Endodermal cell (in vitro differentiated cells): Measurements from ENCODE around the gene TLL1. TPM values are rescaled to one million over a fixed set of nuclear protein-coding genes. Genes with fewer than 3 reads are reported as not detected.

Experiments
- DNase-seq: peaks from one replicate; pipeline ENCODE4 v3.0.0-alpha.2; 2017
- H3K27ac ChIP-seq: 2 replicates; pipeline ENCODE4 v1.5.1; 2013; ENCODE audit warnings: mild to moderate bottlenecking, low read depth, low read length, moderate library complexity
- H3K27me3 ChIP-seq: 2 replicates; pipeline ENCODE4 v1.6.1; 2013; ENCODE audit warnings: mild to moderate bottlenecking, low read length, moderate library complexity; ENCODE audit not compliant: insufficient read depth, control insufficient read depth, poor library complexity, severe bottlenecking
- H3K36me3 ChIP-seq: 2 replicates; pipeline ENCODE4 v1.7.0; 2013; ENCODE audit warnings: mild to moderate bottlenecking, low read length, moderate library complexity; ENCODE audit not compliant: control insufficient read depth, insufficient read depth
- H3K4me1 ChIP-seq: one replicate; pipeline ENCODE4 v1.7.0; 2013; ENCODE audit warnings: low read length; ENCODE audit not compliant: control insufficient read depth, insufficient read depth
- H3K4me3 ChIP-seq: 2 replicates; pipeline ENCODE4 v1.5.1; 2013; ENCODE audit warnings: mild to moderate bottlenecking, low read length, moderate library complexity
- H3K9ac ChIP-seq: 2 replicates; pipeline ENCODE4 v1.6.1; 2013; ENCODE audit warnings: mild to moderate bottlenecking, low read length, moderate library complexity; ENCODE audit not compliant: poor library complexity, severe bottlenecking; ENCODE audit errors: extremely low read depth
- H3K9me3 ChIP-seq: 2 replicates; pipeline ENCODE4 v1.6.1; 2013; ENCODE audit warnings: mild to moderate bottlenecking, low read length, moderate library complexity; ENCODE audit not compliant: control insufficient read depth
- H3K27ac Mint-ChIP-seq: 2 replicates; pipeline ENCODE4 v1.8.0; 2020; ENCODE audit warnings: mixed read lengths
- H3K27me3 Mint-ChIP-seq: 2 replicates; pipeline ENCODE4 v1.8.0; 2021; ENCODE audit warnings: mild to moderate bottlenecking, mixed read lengths; ENCODE audit not compliant: insufficient read depth
- H3K36me3 Mint-ChIP-seq: 2 replicates; pipeline ENCODE4 v1.8.0; 2020; ENCODE audit warnings: low read depth, mixed read lengths
- H3K4me1 Mint-ChIP-seq: 2 replicates; pipeline ENCODE4 v1.8.0; 2020; ENCODE audit warnings: mixed read lengths
- H3K4me3 Mint-ChIP-seq: 2 replicates; pipeline ENCODE4 v1.8.0; 2020; ENCODE audit warnings: mild to moderate bottlenecking, moderate library complexity, mixed read lengths
- H3K9me3 Mint-ChIP-seq: 2 replicates; pipeline ENCODE4 v1.8.0; 2020; ENCODE audit warnings: mild to moderate bottlenecking, mixed read lengths
- WGBS, 2 experiments: methylation state at CpG; one replicate each; pipeline versions ENCODE4 v1.1.5 to v1.1.7; 2013; ENCODE audit warnings: missing lambda C conversion rate in 2 of 2, mixed read lengths in 1 of 2; ENCODE audit not compliant: insufficient coverage in 1 of 2, insufficient read length in 1 of 2; 5-methylcytosine and 5-hydroxymethylcytosine counted together
- total RNA-seq, 2 donors: library from RNA; stranded (reverse); fragmentation: NEBNext Ultra II Directional in 1 of 2; extraction: Animal tissue kit (Norgen Biotek cat#: 25700) in 1 of 2; gene quantifications; 2 replicates in 1 of 2; 3 replicates in 1 of 2; pipeline ENCODE4 v1.2.1, GENCODE V29; 2021
- TF ChIP-seq, protein P1 (sequence below): fragments of 200-600 bp; sonication (generic); conservative IDR thresholded peaks from 2 replicates; pipeline ENCODE4 v1.5.0; 2021; ENCODE audit warnings: antibody characterized with exemption, mild to moderate bottlenecking

The TLL1 gene
- total RNA-seq, 2 donors from 2014 or later, result 0.18 to 3.8 TPM

DNA sequence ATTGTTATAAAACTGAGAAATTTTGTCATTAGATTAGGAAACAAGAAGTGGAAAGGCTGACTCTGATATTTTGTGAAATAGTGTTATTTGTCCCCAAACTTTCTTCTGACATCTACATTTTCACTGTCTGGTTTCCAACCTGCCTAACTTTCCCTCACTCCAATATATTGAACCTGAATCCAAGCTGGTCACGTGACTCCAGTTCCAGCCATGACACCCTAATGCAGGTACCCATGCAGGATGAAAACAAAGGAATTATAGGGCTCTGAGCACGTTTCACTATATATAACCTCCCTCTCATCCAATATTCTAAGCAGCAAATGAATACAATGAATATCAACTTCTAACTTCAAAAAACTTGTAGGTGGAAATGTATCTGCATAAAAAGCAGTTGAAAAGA, 231.6 kb downstream of the TLL1 start:
- no peak overlapping the region for H3K27ac Mint-ChIP-seq
- no peaks in the 10 kb centered on the region for H3K27me3 Mint-ChIP-seq
- Histone ChIP-seq H3K9me3 (no peaks in the 10 kb centered on the region), H3K4me3 (no peak overlapping the region), H3K27ac (no peak overlapping the region), H3K36me3 (no peaks in the 10 kb centered on the region), H3K4me1 (no peaks in the 10 kb centered on the region), H3K9ac (no peak overlapping the region), H3K27me3 (no peaks in the 10 kb centered on the region)
- 67 to 86% methylated on average over 1 to 2 of the region's 2 CpGs for WGBS, 2 experiments
- no peaks in the 10 kb centered on the region for H3K4me1 Mint-ChIP-seq
- no peak for DNase-seq
- no peaks in the 10 kb centered on the region for H3K36me3 Mint-ChIP-seq
- no peak overlapping the region for H3K4me3 Mint-ChIP-seq
- TF ChIP-seq, protein P1, sequence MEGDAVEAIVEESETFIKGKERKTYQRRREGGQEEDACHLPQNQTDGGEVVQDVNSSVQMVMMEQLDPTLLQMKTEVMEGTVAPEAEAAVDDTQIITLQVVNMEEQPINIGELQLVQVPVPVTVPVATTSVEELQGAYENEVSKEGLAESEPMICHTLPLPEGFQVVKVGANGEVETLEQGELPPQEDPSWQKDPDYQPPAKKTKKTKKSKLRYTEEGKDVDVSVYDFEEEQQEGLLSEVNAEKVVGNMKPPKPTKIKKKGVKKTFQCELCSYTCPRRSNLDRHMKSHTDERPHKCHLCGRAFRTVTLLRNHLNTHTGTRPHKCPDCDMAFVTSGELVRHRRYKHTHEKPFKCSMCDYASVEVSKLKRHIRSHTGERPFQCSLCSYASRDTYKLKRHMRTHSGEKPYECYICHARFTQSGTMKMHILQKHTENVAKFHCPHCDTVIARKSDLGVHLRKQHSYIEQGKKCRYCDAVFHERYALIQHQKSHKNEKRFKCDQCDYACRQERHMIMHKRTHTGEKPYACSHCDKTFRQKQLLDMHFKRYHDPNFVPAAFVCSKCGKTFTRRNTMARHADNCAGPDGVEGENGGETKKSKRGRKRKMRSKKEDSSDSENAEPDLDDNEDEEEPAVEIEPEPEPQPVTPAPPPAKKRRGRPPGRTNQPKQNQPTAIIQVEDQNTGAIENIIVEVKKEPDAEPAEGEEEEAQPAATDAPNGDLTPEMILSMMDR, result no peak
- H3K9me3 Mint-ChIP-seq, result no peaks in the 10 kb centered on the region

GRCh38 chr4:166121897-166122296, 248.9 kb downstream of the TLL1 start:
- 87% methylated on average over 2 to 3 of the region's 3 CpGs for WGBS, 2 experiments
- Histone ChIP-seq H3K27ac (no peak overlapping the region), H3K27me3 (no peaks in the 10 kb centered on the region), H3K9me3 (no peaks in the 10 kb centered on the region), H3K9ac (no peak overlapping the region), H3K4me3 (no peak overlapping the region), H3K4me1 (no peaks in the 10 kb centered on the region), H3K36me3 (no peaks in the 10 kb centered on the region)
- Mint-ChIP-seq H3K27ac (no peak overlapping the region), H3K27me3 (no peaks in the 10 kb centered on the region), H3K4me1 (no peaks in the 10 kb centered on the region), H3K9me3 (no peaks in the 10 kb centered on the region), H3K36me3 (no peaks in the 10 kb centered on the region), H3K4me3 (no peak overlapping the region)
- TF ChIP-seq, protein P1, result no peak
- DNase-seq, result no peak

GRCh38 chr4:166123546-166123945, 250.5 kb downstream of the TLL1 start:
- no peaks in the 10 kb centered on the region for H3K4me1 Mint-ChIP-seq
- Histone ChIP-seq H3K9ac (no peak overlapping the region), H3K4me3 (no peak overlapping the region), H3K9me3 (no peaks in the 10 kb centered on the region), H3K4me1 (no peaks in the 10 kb centered on the region), H3K27ac (no peak overlapping the region), H3K36me3 (no peaks in the 10 kb centered on the region), H3K27me3 (no peaks in the 10 kb centered on the region)
- TF ChIP-seq, protein P1, result no peak
- no peaks in the 10 kb centered on the region for H3K27me3 Mint-ChIP-seq
- H3K4me3 Mint-ChIP-seq, result no peak overlapping the region
- H3K9me3 Mint-ChIP-seq, result no peaks in the 10 kb centered on the region
- H3K27ac Mint-ChIP-seq, result no peak overlapping the region
- DNase-seq, result no peak
- H3K36me3 Mint-ChIP-seq, result no peaks in the 10 kb centered on the region
